GM12878 (cell line): ENCODE results near the gene IKBKG. TPM values are rescaled to one million over a fixed set of nuclear protein-coding genes. Genes with fewer than 3 reads are reported as not detected.
A peak's percentile ranks its signal among the peaks of the same experiment; 100 is the strongest.
"Not testable (repeated sequence)": the region's sequence is repeated elsewhere in the genome, so short reads cannot be mapped to it uniquely, and the experiment has no call there.

ENCODE experiments used
- ATAC-seq: fragments of 200-7000 bp; cut with Tn5 transposase; 3 replicates; pipeline ENCODE4 v1.9.1; 2020; ENCODE audit warnings: mild to moderate bottlenecking, moderate library complexity
- BruUV-seq: library from RNA; stranded (reverse); fragments of 400-500 nt; replicated peaks from 2 replicates; lab custom pipeline; 2021; lab: Mats Ljungman, UMichigan
- CTCF ChIA-PET: fragments of 300-600 bp; sonication (Branson Sonifier 250); formaldehyde crosslinking; extraction: SDS; loops from one replicate; lab custom pipeline; 2021; ENCODE audit warnings: inconsistent platforms; lab: Yijun Ruan, JAX
- POLR2A ChIA-PET: fragments of 350-600 bp; formaldehyde crosslinking; extraction: SDS; loops from one replicate; lab custom pipeline; 2021; ENCODE audit warnings: inconsistent platforms; lab: Charles Lee
- RAD21 ChIA-PET: fragments of 300-600 bp; sonication (Branson Sonifier 250); formaldehyde crosslinking; loops from one replicate; lab custom pipeline; 2023; ENCODE audit warnings: antibody characterized with exemption; ENCODE audit not compliant: unreplicated experiment; lab: Charles Lee
- SMC1A ChIA-PET: fragments of 300-600 bp; sonication (Branson Sonifier 250); formaldehyde crosslinking; loops from one replicate; lab custom pipeline; 2023; ENCODE audit not compliant: unreplicated experiment, uncharacterized antibody; lab: Charles Lee
- DNase-seq: peaks from one replicate; pipeline ENCODE4 v3.0.0-alpha.2; 2011; ENCODE audit warnings: low read depth, low spot score
- FAIRE-seq: peaks from 3 replicates; lab custom pipeline; 2011; peaks lifted over from hg19 to GRCh38; lab: Jason Lieb, UNC
- H2AFZ ChIP-seq: 2 replicates; pipeline ENCODE4 v1.6.0; 2011; ENCODE audit warnings: low read depth, low read length, control low read depth; ENCODE audit not compliant: control insufficient read depth
- H3K27ac ChIP-seq: 2 replicates; pipeline ENCODE4 v1.5.1; 2011; ENCODE audit warnings: control low read depth; ENCODE audit not compliant: control insufficient read depth, insufficient read depth
- H3K27me3 ChIP-seq, 2 experiments: replicated peaks in 1 of 2; 2 replicates each; pipeline versions ENCODE4 v1.6.0 to v1.6.1; 2011; ENCODE audit warnings: low read length in 1 of 2; ENCODE audit not compliant: control insufficient read depth in 2 of 2, insufficient read depth in 2 of 2
- H3K36me3 ChIP-seq, 2 experiments: 2 replicates each; pipeline ENCODE4 v1.5.1; 2011; ENCODE audit warnings: low read length in 1 of 2; ENCODE audit not compliant: control insufficient read depth in 2 of 2, insufficient read depth in 2 of 2
- H3K4me1 ChIP-seq: 2 replicates; pipeline ENCODE4 v1.6.1; 2011; ENCODE audit warnings: mild to moderate bottlenecking, low read length, moderate library complexity, mixed read lengths; ENCODE audit not compliant: control insufficient read depth, insufficient read depth
- H3K4me2 ChIP-seq: 2 replicates; pipeline ENCODE4 v1.6.0; 2011; ENCODE audit warnings: control low read depth; ENCODE audit not compliant: control insufficient read depth, insufficient read depth
- H3K4me3 ChIP-seq: fragments of 200-600 bp; sonication (generic); 2 replicates; pipeline ENCODE4 v1.5.1; 2016
- H3K79me2 ChIP-seq: 2 replicates; pipeline ENCODE4 v1.6.0; 2011; ENCODE audit warnings: low read length; ENCODE audit not compliant: control insufficient read depth, insufficient read depth
- H3K9ac ChIP-seq: 2 replicates; pipeline ENCODE4 v1.8.0; 2011; ENCODE audit warnings: low read length, control low read depth, mixed read lengths; ENCODE audit not compliant: control insufficient read depth, insufficient read depth
- H3K9me3 ChIP-seq: replicated peaks from 3 replicates; pipeline ENCODE4 v1.5.1; 2011; ENCODE audit warnings: mild to moderate bottlenecking, low read length; ENCODE audit not compliant: control insufficient read depth, insufficient read depth
- H4K20me1 ChIP-seq: 2 replicates; pipeline ENCODE4 v1.6.0; 2011; ENCODE audit not compliant: control insufficient read depth, insufficient read depth
- CHD1 ChIP-seq: IDR thresholded peaks from 2 replicates; pipeline ENCODE4 v1.6.1; 2012; ENCODE audit warnings: low read depth, low read length, improper control_type of control experiment
- EZH2 ChIP-seq: IDR thresholded peaks from 2 replicates; pipeline ENCODE4 v1.6.1; 2012; ENCODE audit warnings: low read depth, mild to moderate bottlenecking, control low read depth, inconsistent platforms, low read length, borderline replicate concordance; ENCODE audit not compliant: control insufficient read depth
- NRF1 ChIP-seq: conservative IDR thresholded peaks from 2 replicates; pipeline ENCODE4 v1.6.1; 2011; ENCODE audit warnings: mild to moderate bottlenecking, low read depth, low read length, improper control_type of control experiment
- PAX5 ChIP-seq: IDR thresholded peaks from 2 replicates; pipeline ENCODE4 v1.6.1; 2011; ENCODE audit warnings: low read depth, low read length, borderline replicate concordance
- SRF ChIP-seq, 2 experiments: IDR thresholded peaks; 2 replicates each; pipeline ENCODE4 v1.6.1; 2011; ENCODE audit warnings: low read depth in 2 of 2, low read length in 2 of 2, mild to moderate bottlenecking in 1 of 2, moderate library complexity in 1 of 2
- YBX1 ChIP-seq: fragments of 450-650 bp; IDR thresholded peaks from 2 replicates; pipeline ENCODE4 v1.6.1; 2016; ENCODE audit warnings: antibody characterized with exemption
- ZNF217 ChIP-seq: fragments of 450-650 bp; IDR thresholded peaks from 2 replicates; pipeline ENCODE4 v1.6.1; 2017; ENCODE audit warnings: antibody characterized with exemption, mild to moderate bottlenecking
- WGBS: methylation state at CpG from one replicate; pipeline ENCODE4 v1.1.6; 2016; ENCODE audit warnings: low lambda C conversion rate; ENCODE audit not compliant: insufficient replicate concordance, insufficient coverage; ENCODE audit errors: missing lambda C conversion rate; 5-methylcytosine and 5-hydroxymethylcytosine counted together
- in situ Hi-C: fragments of 300-500 bp; cut with MboI; formaldehyde crosslinking; loops from 9 replicates; pipeline ENCODE4 v1.14.3; 2018; ENCODE audit warnings: mixed read lengths
- intact Hi-C: fragments of 100-400 bp; cut with micrococcal nuclease; formaldehyde crosslinking; loops from one replicate; pipeline ENCODE4 v1.14.2; 2022; ENCODE audit not compliant: unreplicated experiment
- polyA plus RNA-seq, 11 experiments: library from polyadenylated mRNA; depleted of rRNA in 4 of 11; unstranded in 6 of 11; stranded (reverse) in 5 of 11; fragments of >200 nt; fragmentation: Nextera tagmentation in 4 of 11; fragmentation: Illumina TruSeq in 1 of 11; extraction: Ambion mirVana in 4 of 11; extraction: Trizol in 1 of 11; gene quantifications; 1 replicate in 1 of 11; 2 replicates in 10 of 11; pipeline versions ENCODE4 v1.2.1 to v1.2.3, GENCODE V29; 2011 to 2016; ENCODE audit warnings: inconsistent platforms in 2 of 11, missing spikeins in 2 of 11, low read depth in 1 of 11
- total RNA-seq, 4 experiments: library from RNA; depleted of rRNA in 3 of 4; stranded (reverse); fragments of >200 nt in 3 of 4; fragmentation: Illumina TruSeq in 1 of 4; extraction: Trizol in 1 of 4; gene quantifications; 2 replicates each; pipeline versions ENCODE4 v1.2.1 to v1.2.3, GENCODE V29; 2013 to 2021
- TF ChIP-seq, protein P1 (sequence below): fragments of 450-650 bp; formaldehyde crosslinking; IDR thresholded peaks from 2 replicates; pipeline ENCODE4 v1.5.0; 2022; ENCODE audit warnings: mild to moderate bottlenecking, missing genetic modification characterization

IKBKG gene
- total and polyA plus RNA-seq, 10 of the 15 experiments (the other 5 are each of a cell fraction or from before 2014, with no cell fraction given), result 0.35 to 30.7 (median 16.7) TPM

DNA sequence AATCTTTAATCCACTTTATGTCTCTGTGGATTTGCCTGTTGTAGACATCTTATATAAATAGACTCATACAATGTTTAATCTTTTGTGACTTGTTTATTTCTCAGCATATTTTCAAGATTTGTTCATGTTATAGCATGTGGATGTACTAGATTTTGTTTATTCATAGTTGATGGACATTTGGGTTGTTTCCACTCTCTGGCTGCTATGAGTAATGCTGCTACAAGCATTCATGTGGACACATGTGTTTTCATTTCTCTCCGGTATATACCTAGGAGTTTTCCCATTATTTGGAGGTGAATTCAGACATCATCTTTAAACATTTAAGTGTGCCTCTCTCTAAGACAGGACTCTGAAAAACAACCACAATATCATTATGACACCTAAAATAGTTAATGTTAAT is 2.3 kb downstream of the IKBKG start:
- H3K4me3 ChIP-seq, result no peak overlapping the region
- RAD21 ChIA-PET, result no interaction called here
- peaks cover 0 to 2% of the 10 kb centered on the region in 2 experiments; a peak in 2 of 4 replicates for H3K36me3 ChIP-seq
- no peak for TF ChIP-seq EZH2
- no peak for TF ChIP-seq NRF1
- no peak for TF ChIP-seq CHD1
- no peak for TF ChIP-seq YBX1
- TF ChIP-seq, protein P1, sequence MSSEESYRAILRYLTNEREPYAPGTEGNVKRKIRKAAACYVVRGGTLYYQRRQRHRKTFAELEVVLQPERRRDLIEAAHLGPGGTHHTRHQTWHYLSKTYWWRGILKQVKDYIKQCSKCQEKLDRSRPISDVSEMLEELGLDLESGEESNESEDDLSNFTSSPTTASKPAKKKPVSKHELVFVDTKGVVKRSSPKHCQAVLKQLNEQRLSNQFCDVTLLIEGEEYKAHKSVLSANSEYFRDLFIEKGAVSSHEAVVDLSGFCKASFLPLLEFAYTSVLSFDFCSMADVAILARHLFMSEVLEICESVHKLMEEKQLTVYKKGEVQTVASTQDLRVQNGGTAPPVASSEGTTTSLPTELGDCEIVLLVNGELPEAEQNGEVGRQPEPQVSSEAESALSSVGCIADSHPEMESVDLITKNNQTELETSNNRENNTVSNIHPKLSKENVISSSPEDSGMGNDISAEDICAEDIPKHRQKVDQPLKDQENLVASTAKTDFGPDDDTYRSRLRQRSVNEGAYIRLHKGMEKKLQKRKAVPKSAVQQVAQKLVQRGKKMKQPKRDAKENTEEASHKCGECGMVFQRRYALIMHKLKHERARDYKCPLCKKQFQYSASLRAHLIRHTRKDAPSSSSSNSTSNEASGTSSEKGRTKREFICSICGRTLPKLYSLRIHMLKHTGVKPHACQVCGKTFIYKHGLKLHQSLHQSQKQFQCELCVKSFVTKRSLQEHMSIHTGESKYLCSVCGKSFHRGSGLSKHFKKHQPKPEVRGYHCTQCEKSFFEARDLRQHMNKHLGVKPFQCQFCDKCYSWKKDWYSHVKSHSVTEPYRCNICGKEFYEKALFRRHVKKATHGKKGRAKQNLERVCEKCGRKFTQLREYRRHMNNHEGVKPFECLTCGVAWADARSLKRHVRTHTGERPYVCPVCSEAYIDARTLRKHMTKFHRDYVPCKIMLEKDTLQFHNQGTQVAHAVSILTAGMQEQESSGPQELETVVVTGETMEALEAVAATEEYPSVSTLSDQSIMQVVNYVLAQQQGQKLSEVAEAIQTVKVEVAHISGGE, result no peak
- TF ChIP-seq PAX5, result no peak
- no peak for TF ChIP-seq SRF (IDR thresholded peaks at IDR 0.05; ENCODE audit: low read depth in 2 of 2, low read length in 2 of 2)
- TF ChIP-seq ZNF217, result no peak
- CTCF ChIA-PET, result interaction anchor here (0.7 kb wide), 1 partner anchor 535 kb away, joined by 3 read pairs; no protein-coding TSS in a partner anchor
- no peak overlapping the region for H2AFZ ChIP-seq
- no peaks in the 10 kb centered on the region for H3K27me3 ChIP-seq
- 0 out of 2 replicates have a peak, but pooled peaks cover 3% of the 10 kb centered on the region for H3K4me1 ChIP-seq
- FAIRE-seq (no peak), DNase-seq (no peak), ATAC-seq (no peak)
- H3K27ac ChIP-seq, result no peak overlapping the region; the same call in 1 of the 2 replicates
- POLR2A ChIA-PET, result no interaction called here
- peaks cover 30% of the 10 kb centered on the region for H3K79me2 ChIP-seq
- H4K20me1 ChIP-seq, result no peaks in the 10 kb centered on the region
- in situ Hi-C loops (loop anchor here (10.0 to 25.0 kb wide), 2 partner anchors 285 to 412 kb away; partner anchors contain the start of genes OPN1LW and SMIM9), intact Hi-C loops (no loop called here)
- WGBS, result 57% methylated on average over 1 of the region's 1 CpG
- no peak overlapping the region; the same call in 1 of the 2 replicates for H3K9ac ChIP-seq
- peak overlapping the region; percentile 7; the same call in 1 of the 2 replicates for H3K4me2 ChIP-seq
- H3K9me3 ChIP-seq, result no peaks in the 10 kb centered on the region; the same call in 2 of the 3 replicates
- BruUV-seq, result no TSS peak
- SMC1A ChIA-PET, result no interaction called here

DNA sequence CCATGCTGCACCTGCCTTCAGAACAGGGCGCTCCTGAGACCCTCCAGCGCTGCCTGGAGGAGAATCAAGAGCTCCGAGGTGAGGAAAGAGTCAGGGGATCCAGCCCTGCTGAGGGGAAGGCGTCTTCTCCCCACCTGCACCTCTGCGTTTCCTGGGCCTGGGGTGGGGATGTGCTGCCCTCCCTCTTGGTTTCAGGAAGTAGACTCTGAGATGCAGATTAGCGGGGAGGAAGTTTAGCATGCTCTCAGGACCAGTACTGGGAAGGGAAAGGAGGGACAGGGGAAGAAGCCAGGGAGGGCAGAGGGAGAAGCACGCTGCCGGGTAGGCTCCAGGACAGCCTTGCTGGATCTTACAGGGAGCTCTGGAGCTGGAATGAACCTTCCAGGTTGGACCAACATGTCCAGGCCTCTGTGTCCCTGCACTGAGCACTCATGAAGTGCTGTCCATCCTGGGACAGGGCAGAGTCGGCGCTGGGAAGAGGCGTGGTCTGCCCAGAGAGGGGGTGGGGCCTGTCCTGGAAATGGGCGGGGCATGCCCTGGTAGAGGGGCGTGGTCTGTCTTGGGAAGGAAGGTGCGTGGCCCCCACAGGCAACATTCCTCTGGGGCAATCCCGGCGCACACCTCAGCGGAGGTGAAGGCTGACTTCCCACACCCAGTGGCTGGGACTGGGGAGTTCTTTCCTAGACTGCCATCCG is 4.8 kb downstream of the IKBKG start:
- H3K27ac ChIP-seq, H3K4me3 ChIP-seq, H3K27me3 ChIP-seq, H4K20me1 ChIP-seq, H3K9me3 ChIP-seq, H3K9ac ChIP-seq, in situ Hi-C loops, H2AFZ ChIP-seq, DNase-seq, RAD21 ChIA-PET, H3K4me2 ChIP-seq, H3K36me3 ChIP-seq, CTCF ChIA-PET, SMC1A ChIA-PET, H3K4me1 ChIP-seq, BruUV-seq, ATAC-seq, intact Hi-C loops, POLR2A ChIA-PET: not testable (repeated sequence)
- peaks cover 25% of the 10 kb centered on the region for H3K79me2 ChIP-seq
- WGBS, result 52% methylated on average over 11 of the region's 18 CpGs
- FAIRE-seq, result peak; percentile 88
